Measurements from ENCODE around the gene UPK1A. TPM values are rescaled to one million over a fixed set of nuclear protein-coding genes. Genes with fewer than 3 reads are reported as not detected.

Gene UPK1A
- polyA plus RNA-seq, 4 donors: 0.07 TPM; not detected in 3

GRCh38 chr19:35724560-35724959 is 58.2 kb downstream of the UPK1A start:
- no peaks in the 10 kb centered on the region for H3K27me3 ChIP-seq (ENCODE audit: control insufficient read depth in 3 of 3, insufficient read depth in 3 of 3, low read length in 3 of 3)
- FAIRE-seq: no peak
- DNase-seq: no peak
- no peaks in the 10 kb centered on the region for H3K9me3 ChIP-seq (ENCODE audit: control insufficient read depth in 2 of 2, insufficient read depth in 1 of 2, low read depth in 1 of 2, low read length in 1 of 2)
- H3K4me1 ChIP-seq (ENCODE audit: control insufficient read depth in 3 of 3, insufficient read depth in 2 of 3, low read depth in 1 of 3, low read length in 2 of 3): peaks cover 0 to 2% (median 0%) of the 10 kb centered on the region in 3 donors
- H3K36me3 ChIP-seq (ENCODE audit: control insufficient read depth in 3 of 3, insufficient read depth in 2 of 3, low read depth in 1 of 3, low read length in 3 of 3): peaks cover 45 to 96% (median 46%) of the 10 kb centered on the region in 3 donors
- no peak overlapping the region for H3K4me3 ChIP-seq (ENCODE audit: low read depth in 1 of 3, low read length in 3 of 3)
- 97 to 98% (median 98%) methylated on average over 11 to 12 of the region's 12 CpGs for WGBS, 3 donors
- no peak overlapping the region for H3K27ac ChIP-seq (ENCODE audit: low read depth in 1 of 3, low read length in 2 of 3)

- 95 to 98% (median 95%) methylated on average over 22 to 23 of the region's 23 CpGs for WGBS, 3 donors
- FAIRE-seq: no peak
- no peak for DNase-seq
- no peaks in the 10 kb centered on the region for H3K27me3 ChIP-seq (ENCODE audit: control insufficient read depth in 3 of 3, insufficient read depth in 3 of 3, low read length in 3 of 3)
- H3K27ac ChIP-seq (ENCODE audit: low read depth in 1 of 3, low read length in 2 of 3): no peak overlapping the region
- no peaks in the 10 kb centered on the region for H3K9me3 ChIP-seq (ENCODE audit: control insufficient read depth in 2 of 2, insufficient read depth in 1 of 2, low read depth in 1 of 2, low read length in 1 of 2)
- no peak overlapping the region for H3K4me3 ChIP-seq (ENCODE audit: low read depth in 1 of 3, low read length in 3 of 3)
- peaks cover 50 to 97% (median 54%) of the 10 kb centered on the region in 3 donors for H3K36me3 ChIP-seq (ENCODE audit: control insufficient read depth in 3 of 3, insufficient read depth in 2 of 3, low read depth in 1 of 3, low read length in 3 of 3)
- no peaks in the 10 kb centered on the region for H3K4me1 ChIP-seq (ENCODE audit: control insufficient read depth in 3 of 3, insufficient read depth in 2 of 3, low read depth in 1 of 3, low read length in 2 of 3)
Observed at GRCh38 chr19:35725216-35725861, 59.0 kb downstream of the UPK1A start.

GRCh38 chr19:35727053-35727955 is 61.0 kb downstream of the UPK1A start:
- no peaks in the 10 kb centered on the region for H3K9me3 ChIP-seq (ENCODE audit: control insufficient read depth in 2 of 2, insufficient read depth in 1 of 2, low read depth in 1 of 2, low read length in 1 of 2)
- peaks cover 48 to 99% (median 65%) of the 10 kb centered on the region in 3 donors for H3K36me3 ChIP-seq (ENCODE audit: control insufficient read depth in 3 of 3, insufficient read depth in 2 of 3, low read depth in 1 of 3, low read length in 3 of 3)
- no peaks in the 10 kb centered on the region for H3K4me1 ChIP-seq (ENCODE audit: control insufficient read depth in 3 of 3, insufficient read depth in 2 of 3, low read depth in 1 of 3, low read length in 2 of 3)
- no peak overlapping the region for H3K4me3 ChIP-seq (ENCODE audit: low read depth in 1 of 3, low read length in 3 of 3)
- no peaks in the 10 kb centered on the region for H3K27me3 ChIP-seq (ENCODE audit: control insufficient read depth in 3 of 3, insufficient read depth in 3 of 3, low read length in 3 of 3)
- no peak overlapping the region for H3K27ac ChIP-seq (ENCODE audit: low read depth in 1 of 3, low read length in 2 of 3)
- WGBS, 3 donors: 95 to 97% (median 96%) methylated on average over 24 to 25 of the region's 25 CpGs
- DNase-seq (no peak), FAIRE-seq (no peak)

Other genes starting within 250 kb of the UPK1A start
- 1 to 10 TPM in 1 of 4 donors, under 1 TPM in 3; 0.54 to 3.7 (median 0.81) TPM for gene FFAR2, start 218.3 kb upstream of the UPK1A start, polyA plus RNA-seq
- under 1 TPM in 1 of 4 donors, not detected in 3; 0.37 TPM for gene KRTDAP, start 176.1 kb upstream of the UPK1A start, polyA plus RNA-seq
- 10 to 100 TPM in 1 of 4 donors, 1 to 10 TPM in 2, not detected in 1; 4.7 to 36.9 (median 7.6) TPM for gene DMKN, start 152.9 kb upstream of the UPK1A start, polyA plus RNA-seq
- gene SBSN, start 138.2 kb upstream of the UPK1A start, polyA plus RNA-seq: 1 to 10 TPM in 1 of 4 donors, under 1 TPM in 2, not detected in 1; 0.07 to 1.8 (median 0.54) TPM
- gene GAPDHS, start 133.1 kb upstream of the UPK1A start, polyA plus RNA-seq: not detected
- 100 to 1,000 TPM in 1 of 4 donors, 10 to 100 TPM in 3; 40.3 to 149 (median 77.5) TPM for gene TMEM147, start 120.9 kb upstream of the UPK1A start, polyA plus RNA-seq
- gene ATP4A, start 102.9 kb upstream of the UPK1A start, polyA plus RNA-seq: under 1 TPM in 1 of 4 donors, not detected in 3; 0.36 TPM
- gene PMIS2, start 80.3 kb upstream of the UPK1A start, polyA plus RNA-seq: not detected
- gene HAUS5, start 53.8 kb upstream of the UPK1A start, polyA plus RNA-seq: 10 to 100 TPM in 1 of 4 donors, 1 to 10 TPM in 2, under 1 TPM in 1; 0.67 to 12.6 (median 5.5) TPM
- 10 to 100 TPM; 59.7 to 71.5 (median 64.9) TPM for gene RBM42, start 37.5 kb upstream of the UPK1A start, polyA plus RNA-seq
- 1 to 10 TPM; 2.1 to 7.3 (median 4.2) TPM for gene ETV2, start 24.8 kb upstream of the UPK1A start, polyA plus RNA-seq
- gene COX6B1, start 18.2 kb upstream of the UPK1A start, polyA plus RNA-seq: 1,000 to 10,000 TPM in 3 of 4 donors, 100 to 1,000 TPM in 1; 326 to 2,391 (median 1,554) TPM
- under 1 TPM in 2 of 4 donors, not detected in 2; 0.22 to 0.35 TPM for gene ZBTB32, start 38.0 kb downstream of the UPK1A start, polyA plus RNA-seq
- gene KMT2B, start 51.5 kb downstream of the UPK1A start, polyA plus RNA-seq: 10 to 100 TPM; 21.6 to 47.9 (median 26.3) TPM
- gene IGFLR1, start 75.9 kb downstream of the UPK1A start, polyA plus RNA-seq: 10 to 100 TPM in 3 of 4 donors, 1 to 10 TPM in 1; 4.3 to 17.8 (median 12.1) TPM
- gene U2AF1L4, start 78.9 kb downstream of the UPK1A start, polyA plus RNA-seq: 10 to 100 TPM; 14.6 to 99.7 (median 34.7) TPM
- 10 to 100 TPM; 59.7 to 95.9 (median 70.1) TPM for gene PSENEN, start 79.1 kb downstream of the UPK1A start, polyA plus RNA-seq
- gene LIN37, start 82.1 kb downstream of the UPK1A start, polyA plus RNA-seq: 10 to 100 TPM in 3 of 4 donors, 1 to 10 TPM in 1; 9.6 to 58.6 (median 26.7) TPM
- 10 to 100 TPM in 2 of 4 donors, 1 to 10 TPM in 2; 2.0 to 41.7 (median 11.5) TPM for gene HSPB6, start 90.5 kb downstream of the UPK1A start, polyA plus RNA-seq
- gene PROSER3, start 91.7 kb downstream of the UPK1A start, polyA plus RNA-seq: 10 to 100 TPM in 2 of 4 donors, 1 to 10 TPM in 2; 1.8 to 15.0 (median 6.2) TPM
- gene ARHGAP33, start 109.0 kb downstream of the UPK1A start, polyA plus RNA-seq: 10 to 100 TPM in 1 of 4 donors, 1 to 10 TPM in 3; 1.1 to 16.2 (median 5.0) TPM
- gene PRODH2, start 146.3 kb downstream of the UPK1A start, polyA plus RNA-seq: under 1 TPM in 2 of 4 donors, not detected in 2; 0.24 to 0.54 TPM
- under 1 TPM in 2 of 4 donors, not detected in 2; 0.06 to 0.52 TPM for gene NPHS1, start 186.0 kb downstream of the UPK1A start, polyA plus RNA-seq
- gene KIRREL2, start 190.4 kb downstream of the UPK1A start, polyA plus RNA-seq: under 1 TPM in 2 of 4 donors, not detected in 2; 0.10 to 0.62 TPM
- gene APLP1, start 202.1 kb downstream of the UPK1A start, polyA plus RNA-seq: 10 to 100 TPM in 1 of 4 donors, 1 to 10 TPM in 2, not detected in 1; 3.6 to 13.8 (median 4.7) TPM
- gene NFKBID, start 234.0 kb downstream of the UPK1A start, polyA plus RNA-seq: 1 to 10 TPM; 5.1 to 7.6 (median 6.4) TPM
- 10 to 100 TPM in 2 of 4 donors, 1 to 10 TPM in 2; 2.7 to 17.6 (median 11.0) TPM for gene HCST, start 236.0 kb downstream of the UPK1A start, polyA plus RNA-seq
- 100 to 1,000 TPM in 1 of 4 donors, 10 to 100 TPM in 3; 15.9 to 128 (median 63.8) TPM for gene TYROBP, start 241.8 kb downstream of the UPK1A start, polyA plus RNA-seq